ENCODE results near the gene CITED4.

DNA sequence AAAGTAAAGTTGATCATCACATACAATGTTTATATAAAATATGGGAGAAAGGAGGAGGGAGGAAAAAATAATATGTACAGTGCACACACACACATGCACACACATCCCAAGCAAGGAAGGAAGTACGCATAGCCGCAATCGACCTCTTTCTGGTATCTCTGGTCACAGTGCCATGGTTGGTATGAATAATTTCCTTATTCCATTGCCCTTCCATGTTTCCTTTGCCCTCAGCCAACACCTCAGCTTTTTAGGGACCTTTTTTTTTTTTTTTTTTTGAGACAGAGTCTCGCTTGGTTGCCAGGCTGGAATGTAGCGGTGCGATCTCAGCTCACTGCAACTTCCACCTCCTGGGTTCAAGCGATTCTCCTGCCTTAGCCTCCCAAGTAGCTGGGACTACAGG lies 20.6 kb downstream of the CITED4 start:
- TF ChIP-seq, protein P1, sequence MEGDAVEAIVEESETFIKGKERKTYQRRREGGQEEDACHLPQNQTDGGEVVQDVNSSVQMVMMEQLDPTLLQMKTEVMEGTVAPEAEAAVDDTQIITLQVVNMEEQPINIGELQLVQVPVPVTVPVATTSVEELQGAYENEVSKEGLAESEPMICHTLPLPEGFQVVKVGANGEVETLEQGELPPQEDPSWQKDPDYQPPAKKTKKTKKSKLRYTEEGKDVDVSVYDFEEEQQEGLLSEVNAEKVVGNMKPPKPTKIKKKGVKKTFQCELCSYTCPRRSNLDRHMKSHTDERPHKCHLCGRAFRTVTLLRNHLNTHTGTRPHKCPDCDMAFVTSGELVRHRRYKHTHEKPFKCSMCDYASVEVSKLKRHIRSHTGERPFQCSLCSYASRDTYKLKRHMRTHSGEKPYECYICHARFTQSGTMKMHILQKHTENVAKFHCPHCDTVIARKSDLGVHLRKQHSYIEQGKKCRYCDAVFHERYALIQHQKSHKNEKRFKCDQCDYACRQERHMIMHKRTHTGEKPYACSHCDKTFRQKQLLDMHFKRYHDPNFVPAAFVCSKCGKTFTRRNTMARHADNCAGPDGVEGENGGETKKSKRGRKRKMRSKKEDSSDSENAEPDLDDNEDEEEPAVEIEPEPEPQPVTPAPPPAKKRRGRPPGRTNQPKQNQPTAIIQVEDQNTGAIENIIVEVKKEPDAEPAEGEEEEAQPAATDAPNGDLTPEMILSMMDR (conservative IDR thresholded peaks at IDR 0.05; ENCODE audit: low read length), result no peak
- no peak for TF ChIP-seq EZH2phosphoT487 (IDR thresholded peaks at IDR 0.05; ENCODE audit: borderline replicate concordance)

All from Loucy (cell line).